Activated CD8-positive, alpha-beta memory T cell treated with anti-CD3 and anti-CD28 coated beads for 48 hours (primary cell): Measurements from ENCODE around the gene RPL29.

Experiments
- DNase-seq, 3 experiments: peaks; one replicate each; pipeline ENCODE4 v3.0.0-alpha.2; 2020; ENCODE audit warnings: low read depth in 2 of 3, low spot score in 2 of 3

RPL29 gene

GRCh38 chr3:51983578-51984268, 12.0 kb downstream of the RPL29 start:
- no peak for DNase-seq

- DNase-seq: peak; percentile 52 to 66 (median 66)
Measured at GRCh38 chr3:51982838-51983577, 12.7 kb downstream of the RPL29 start, which contains the start of gene ACY1. Gene ACY1 (plus strand): TSS chr3:51983535. CDS start chr3:51984065, 530 bp downstream.

DNA sequence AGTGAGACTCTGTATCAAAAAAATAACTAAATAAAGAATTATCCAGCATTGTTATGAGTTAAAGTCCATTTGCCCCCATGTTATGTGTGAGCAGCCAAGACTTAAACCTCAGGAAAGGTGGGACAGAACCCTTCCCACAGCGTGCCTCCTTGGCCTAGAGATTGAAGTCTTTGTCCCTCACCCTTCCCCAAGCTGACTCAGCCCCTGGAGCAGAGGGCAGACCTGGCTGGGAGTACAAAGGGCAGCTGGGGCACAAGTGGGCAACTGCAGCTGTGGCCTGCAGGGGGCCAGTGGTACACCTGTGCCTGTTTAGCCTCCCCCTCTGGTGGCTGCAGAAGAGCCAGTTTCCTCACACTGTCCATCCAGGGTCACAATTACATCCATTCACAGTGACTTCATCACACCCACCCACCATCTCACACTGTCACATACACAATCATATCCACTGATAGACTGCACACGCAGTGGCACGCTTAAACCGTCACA, 13.3 kb downstream of the RPL29 start:
- DNase-seq: no peak

DNA sequence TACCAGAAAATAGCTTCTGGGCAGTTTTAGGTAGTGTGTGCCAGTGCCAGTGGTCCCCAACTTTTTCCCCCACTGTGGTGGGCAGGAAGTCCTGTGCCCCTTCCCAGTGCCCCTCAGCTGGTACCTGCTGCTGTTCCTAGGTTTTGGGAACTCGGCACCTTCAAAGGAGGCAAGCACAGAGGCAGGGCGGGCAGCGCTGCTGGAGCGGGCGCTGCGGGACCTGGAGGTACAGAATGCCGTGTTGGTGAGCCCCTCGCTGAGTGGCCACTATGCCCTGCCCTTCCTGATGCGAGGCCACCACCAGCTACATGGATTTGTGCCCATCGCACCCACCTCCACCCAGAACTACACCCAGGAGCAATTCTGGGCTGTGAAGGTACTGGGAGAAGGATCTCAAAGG, 15.4 kb downstream of the RPL29 start:
- DNase-seq: no peak

DNA sequence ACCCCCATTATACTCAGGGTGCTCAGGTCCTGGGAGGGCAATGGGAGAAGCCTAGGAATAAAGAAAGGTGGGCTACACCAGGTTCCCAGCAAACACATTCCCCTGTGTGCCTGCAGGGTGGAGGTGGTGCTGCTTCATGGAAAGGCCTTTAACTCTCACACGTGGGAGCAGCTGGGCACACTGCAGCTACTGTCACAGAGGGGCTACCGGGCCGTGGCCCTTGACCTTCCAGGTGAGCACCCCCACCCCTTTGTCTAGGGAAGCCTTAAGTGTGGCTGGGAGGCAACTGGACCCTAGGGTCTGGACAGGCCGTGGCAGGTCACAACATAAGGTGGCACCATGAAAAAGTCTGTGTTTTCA, 17.6 kb downstream of the RPL29 start:
- DNase-seq: no peak

- no peak for DNase-seq
Measured at GRCh38 chr3:51977446-51978142, 18.1 kb downstream of the RPL29 start.

- DNase-seq: no peak
Measured at GRCh38 chr3:51975852-51976549, 19.7 kb downstream of the RPL29 start.

GRCh38 chr3:51974963-51975851, 20.5 kb downstream of the RPL29 start, which contains the start of gene ABHD14A:
Gene ABHD14A (plus strand): TSS chr3:51975064. CDS start chr3:51975136, 72 bp downstream.
- DNase-seq: peak in 2 of 3 experiments; percentile 47 to 60

- DNase-seq: no peak
Measured at GRCh38 chr3:51974277-51974962, 21.3 kb downstream of the RPL29 start.

DNA sequence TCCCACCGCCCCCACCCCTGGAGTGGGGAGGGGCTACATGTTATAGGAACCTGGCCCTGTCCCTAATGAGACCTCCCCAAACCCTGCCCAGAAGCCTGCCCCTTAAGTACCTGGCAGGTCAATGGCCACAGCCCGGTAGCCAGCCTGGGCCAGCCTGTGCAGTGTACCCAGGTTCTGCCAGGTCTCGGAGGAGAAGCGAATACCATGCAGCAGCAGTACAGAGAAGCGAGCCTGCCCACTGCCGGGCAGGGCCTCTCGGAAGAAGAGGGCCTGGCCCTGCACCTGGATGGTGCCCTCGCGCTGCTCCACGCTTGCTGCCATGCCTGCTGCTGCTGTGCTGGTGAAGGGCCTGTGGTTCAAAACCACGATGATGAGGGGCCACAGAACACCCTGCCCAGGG, 24.3 kb downstream of the RPL29 start:
- DNase-seq: no peak

DNA sequence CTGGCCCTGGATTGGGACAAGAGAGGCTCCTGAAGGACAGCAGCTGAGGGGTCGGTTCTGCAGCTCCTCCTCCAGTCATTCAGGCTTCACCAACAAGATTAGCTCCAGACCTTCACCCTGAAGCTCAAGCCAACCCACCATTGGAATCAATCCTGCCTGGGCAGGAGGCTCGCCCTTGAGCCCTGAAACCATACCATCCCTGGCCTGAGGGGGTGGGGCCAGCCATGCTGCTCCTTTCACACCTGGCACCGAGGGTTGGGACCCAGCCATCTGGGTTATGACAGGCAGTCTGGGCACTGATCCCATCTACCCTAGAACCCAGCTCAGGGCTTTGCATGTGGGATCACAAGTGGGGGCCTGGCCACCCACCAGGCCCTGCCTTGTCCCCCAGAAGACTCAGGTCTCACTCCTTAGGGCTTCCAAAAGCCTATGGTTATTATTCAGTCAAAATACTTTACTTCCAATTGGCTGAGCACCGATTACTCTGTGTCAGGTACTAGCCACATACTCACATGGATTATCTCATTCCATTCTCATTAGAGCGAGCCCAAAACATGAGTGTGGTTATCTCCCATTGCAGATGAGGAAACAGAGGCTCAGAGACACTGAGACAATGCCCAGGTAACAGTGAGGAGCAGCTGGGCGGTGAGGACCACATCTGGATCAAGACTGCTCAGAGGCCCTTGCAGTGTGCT, 24.9 kb downstream of the RPL29 start:
- DNase-seq: no peak

DNA sequence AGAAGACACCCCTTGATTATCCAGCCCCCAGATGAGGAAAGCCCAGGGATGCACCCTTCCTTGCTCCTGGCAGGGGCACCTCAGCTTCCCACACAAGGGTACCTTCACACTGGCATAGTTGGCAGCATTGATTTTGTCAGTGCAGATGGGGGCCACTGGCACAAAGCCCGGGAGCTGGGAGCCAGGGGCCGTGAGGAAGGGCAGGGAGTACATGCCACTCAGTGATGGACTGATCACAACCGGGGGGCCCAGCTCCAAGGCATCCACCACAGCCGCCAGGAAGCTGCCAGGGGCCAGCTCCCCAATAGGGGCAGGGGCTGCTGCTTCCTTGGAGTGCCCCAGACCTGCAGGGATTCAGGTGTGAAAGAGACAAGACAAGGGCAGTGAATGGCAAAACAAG, 25.9 kb downstream of the RPL29 start:
- no peak for DNase-seq

GRCh38 chr3:51968883-51969678, 26.6 kb downstream of the RPL29 start:
- no peak for DNase-seq

GRCh38 chr3:51968170-51968775, 27.4 kb downstream of the RPL29 start:
- DNase-seq: no peak

GRCh38 chr3:51967384-51968169, 28.1 kb downstream of the RPL29 start, which contains the start of gene PCBP4:
Gene PCBP4 (minus strand): TSS chr3:51967454. CDS start chr3:51961240, 6,214 bp downstream.
- DNase-seq: no peak

DNA sequence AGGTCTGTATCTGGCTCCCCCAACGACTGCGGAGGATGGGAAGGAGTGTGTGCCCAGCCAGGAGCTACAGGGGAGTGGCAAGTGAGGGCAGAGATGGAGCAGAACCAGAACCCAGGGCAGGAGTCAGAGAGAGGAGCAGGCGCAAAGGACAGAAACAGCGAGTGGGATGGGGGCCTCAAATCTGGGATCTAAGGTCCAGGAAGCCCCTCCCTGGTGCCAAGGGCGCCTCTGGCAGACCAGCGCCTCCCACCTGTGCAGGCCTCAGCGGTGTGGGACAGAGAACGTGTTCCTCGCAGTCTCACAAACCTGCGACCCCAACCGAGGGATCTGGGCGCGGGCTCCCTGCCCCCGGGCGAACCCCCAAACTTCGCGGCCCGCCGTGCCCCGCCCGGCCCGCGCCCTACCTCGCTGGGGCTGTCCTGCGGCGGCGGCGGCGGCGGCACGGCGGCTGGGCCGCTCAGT, 28.7 kb downstream of the RPL29 start:
- no peak for DNase-seq

DNA sequence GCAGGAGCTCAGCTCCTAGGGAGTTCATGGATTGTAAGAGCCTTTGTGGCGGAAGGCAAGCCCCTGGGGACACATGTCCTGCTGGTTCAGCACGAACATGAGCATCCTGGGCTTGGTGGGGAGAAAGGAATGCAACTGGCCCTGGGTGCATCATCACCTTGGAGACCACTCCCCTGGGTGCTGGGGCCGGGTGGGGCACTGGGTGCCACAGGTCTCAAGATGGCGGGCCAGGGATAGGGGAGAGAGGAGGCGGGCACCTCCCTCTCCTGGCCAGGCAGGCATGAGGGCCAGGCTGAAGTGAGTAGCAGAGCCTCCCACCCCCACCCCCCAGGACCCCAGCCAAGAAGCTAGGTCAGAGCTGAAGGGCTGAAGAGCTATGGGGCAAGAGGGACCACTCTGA, 29.2 kb downstream of the RPL29 start:
- no peak for DNase-seq
